ENCODE data around the gene SVIL.
"Not testable (repeated sequence)": the region's sequence is repeated elsewhere in the genome, so short reads cannot be mapped to it uniquely, and the experiment has no call there.

SVIL gene

GRCh38 chr10:29510483-29511157, 124.2 kb downstream of the SVIL start:
- DNase-seq, result not testable (repeated sequence)

DNA sequence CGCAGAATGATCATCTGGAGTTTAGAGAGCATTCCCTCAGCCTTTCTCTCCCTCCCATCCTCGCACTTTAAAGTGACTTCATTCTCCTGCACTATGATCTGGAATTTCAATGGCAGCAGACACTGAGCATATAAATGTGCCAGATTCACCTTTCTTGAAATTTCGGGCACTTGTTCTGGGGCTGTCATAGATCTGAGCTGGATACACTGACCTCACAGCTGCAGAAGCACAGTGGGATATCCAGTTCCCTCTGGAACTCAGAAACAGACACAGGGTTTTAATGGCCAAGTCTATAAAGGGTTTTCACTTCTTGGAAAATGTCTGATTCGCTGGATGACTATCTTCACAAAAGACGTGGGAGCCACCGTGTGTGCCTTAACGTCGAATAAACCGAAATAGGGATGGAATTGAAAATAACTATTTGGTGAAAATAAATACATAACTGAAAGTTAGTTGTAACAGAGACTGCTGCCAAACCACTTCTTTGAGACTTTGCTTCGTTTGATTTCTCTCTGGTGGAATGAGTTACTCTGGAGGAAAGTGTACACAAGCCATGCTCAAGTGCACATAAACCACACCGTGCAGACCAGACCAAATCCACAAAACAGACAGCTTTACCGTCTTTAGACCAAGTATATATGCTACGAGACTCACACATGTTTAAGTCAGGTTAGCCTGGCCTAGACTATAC, 126.1 kb downstream of the SVIL start:
- no peak for DNase-seq

- not testable (repeated sequence) for DNase-seq
These were observed 127.0 kb downstream of the SVIL start for GRCh38 chr10:29507750-29508149.

GRCh38 chr10:29506324-29506921, 128.3 kb downstream of the SVIL start:
- DNase-seq, result not testable (repeated sequence)

DNA sequence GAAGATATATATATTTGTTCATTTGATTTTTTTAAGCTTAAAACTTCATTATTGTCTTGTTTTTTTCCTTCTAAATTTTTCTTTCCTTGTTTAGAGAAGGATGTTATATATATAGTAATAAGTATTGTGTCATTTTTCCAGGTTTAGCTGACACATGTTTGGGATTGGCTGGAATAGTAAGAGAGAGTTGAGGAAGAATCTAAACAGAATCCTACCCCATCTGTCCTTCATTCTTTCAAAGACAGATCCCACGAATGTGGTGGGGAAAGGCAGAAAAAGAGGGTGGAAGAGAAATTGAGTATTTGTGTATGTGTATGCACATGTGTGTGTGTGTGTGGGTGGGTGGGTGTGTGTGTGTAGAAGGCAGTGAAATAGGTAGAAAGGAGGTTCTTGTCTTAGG, 132.4 kb downstream of the SVIL start:
- no peak for DNase-seq

- DNase-seq, result no peak
These were observed 133.1 kb downstream of the SVIL start for GRCh38 chr10:29501692-29502091.

GRCh38 chr10:29499993-29500537, 134.7 kb downstream of the SVIL start:
- DNase-seq, result no peak

DNA sequence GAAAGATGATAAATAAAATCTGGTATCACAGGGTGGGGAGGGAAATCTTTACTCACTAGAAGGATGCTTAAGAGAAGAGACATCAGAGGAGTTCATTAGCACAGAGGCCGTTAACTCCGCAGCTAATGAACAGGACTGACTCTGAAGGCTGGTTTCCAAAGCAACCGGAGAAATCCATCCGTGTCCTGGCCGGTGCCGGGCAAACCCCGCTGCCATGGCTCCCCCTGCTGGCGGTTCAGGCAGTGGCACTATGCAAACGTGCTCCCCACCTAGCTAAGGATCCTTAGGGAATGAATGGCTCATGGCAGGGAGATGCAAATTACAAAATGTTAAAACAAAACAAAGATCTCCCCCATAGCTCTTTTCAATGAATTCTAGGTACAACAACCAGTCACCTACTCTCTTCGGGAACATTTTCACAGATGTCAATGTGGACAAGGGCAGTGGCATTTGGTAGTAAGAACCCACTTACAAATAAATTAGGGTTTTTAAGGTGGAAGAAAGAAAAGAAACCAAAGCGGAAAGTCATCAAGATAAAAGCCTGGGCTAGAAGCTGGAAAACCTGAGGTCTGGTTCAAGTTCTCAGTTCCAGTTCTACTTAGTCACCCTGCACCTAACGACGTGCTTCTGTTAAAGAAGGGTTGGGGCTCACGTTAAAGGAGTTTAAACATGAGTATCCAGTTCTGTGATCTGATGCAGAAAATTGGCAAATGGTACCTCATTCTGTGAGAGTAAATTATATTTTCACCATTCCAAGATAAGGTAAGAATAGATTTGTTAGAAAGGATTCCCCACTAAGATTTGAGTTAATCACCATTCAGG, 138.2 kb downstream of the SVIL start:
- DNase-seq, result peak; percentile 19

- DNase-seq, result no peak
These were observed 139.4 kb downstream of the SVIL start for GRCh38 chr10:29495366-29495765.

DNA sequence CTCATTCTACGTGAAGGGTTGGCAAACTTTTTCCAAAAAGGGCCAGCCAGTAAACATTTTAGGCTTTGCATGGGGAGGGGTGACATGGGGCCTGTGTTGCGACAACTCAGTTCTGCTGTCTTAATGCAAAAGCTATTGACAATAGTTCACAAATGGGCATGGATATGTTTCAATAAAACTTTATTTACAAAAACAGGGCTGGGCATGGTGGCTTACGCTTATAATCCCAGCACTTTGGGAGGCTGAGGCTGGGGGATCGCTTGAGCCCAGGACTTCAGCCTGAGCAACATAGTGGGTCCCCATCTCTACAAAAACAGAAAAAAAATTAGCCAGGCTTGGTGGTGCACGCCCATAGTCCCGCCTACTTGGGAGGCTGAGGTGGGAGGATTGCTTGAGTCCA, 141.1 kb downstream of the SVIL start:
- no peak for DNase-seq

- DNase-seq, result no peak
These were observed 142.0 kb downstream of the SVIL start for GRCh38 chr10:29492774-29493173.

DNA sequence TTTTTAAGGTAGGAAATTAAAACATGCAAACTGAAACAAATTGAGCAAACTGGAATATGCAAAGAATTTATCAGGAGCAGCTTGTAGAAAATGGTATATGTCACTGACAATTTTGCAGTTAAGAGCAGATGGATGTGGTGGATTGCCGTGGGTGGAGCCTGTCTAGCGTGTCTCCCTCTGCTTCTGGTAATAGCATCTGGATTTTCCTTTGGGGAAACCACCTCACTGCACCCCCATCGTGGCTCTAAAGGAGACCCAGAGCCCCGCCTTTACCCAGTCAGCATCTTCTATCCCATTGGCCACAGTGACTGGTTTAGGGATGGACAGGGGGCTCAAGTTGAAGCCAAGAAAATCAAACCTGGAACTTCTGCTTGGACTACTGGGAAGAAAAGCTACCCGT, 142.9 kb downstream of the SVIL start:
- no peak for DNase-seq

DNA sequence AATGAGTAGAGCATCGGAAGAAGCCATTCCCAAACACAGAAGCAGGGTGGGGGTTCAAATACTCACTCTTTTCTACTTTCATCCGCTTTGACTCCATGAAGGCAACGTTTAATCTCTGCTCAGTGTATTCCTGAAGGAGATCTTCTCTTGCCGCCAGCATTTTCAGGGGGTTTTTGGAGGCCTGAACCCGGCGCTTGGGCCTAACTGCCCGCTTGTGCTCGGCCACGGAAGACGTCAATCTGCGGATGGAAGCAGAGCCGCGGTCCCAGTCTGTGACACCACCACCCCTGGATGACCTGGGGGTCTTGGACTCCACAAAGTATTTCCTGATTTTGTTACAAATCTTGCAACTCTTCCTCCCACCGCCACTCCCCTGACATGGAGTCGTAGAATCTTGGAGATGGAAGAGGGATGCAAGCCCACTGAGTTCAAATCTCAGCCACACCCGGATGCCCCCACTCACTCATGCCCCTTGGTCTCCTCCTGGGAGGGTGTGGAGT, 143.9 kb downstream of the SVIL start:
- DNase-seq, result not testable (repeated sequence)

GRCh38 chr10:29488471-29488870, 146.3 kb downstream of the SVIL start:
- not testable (repeated sequence) for DNase-seq

GRCh38 chr10:29487884-29488266, 146.9 kb downstream of the SVIL start:
- not testable (repeated sequence) for DNase-seq

DNA sequence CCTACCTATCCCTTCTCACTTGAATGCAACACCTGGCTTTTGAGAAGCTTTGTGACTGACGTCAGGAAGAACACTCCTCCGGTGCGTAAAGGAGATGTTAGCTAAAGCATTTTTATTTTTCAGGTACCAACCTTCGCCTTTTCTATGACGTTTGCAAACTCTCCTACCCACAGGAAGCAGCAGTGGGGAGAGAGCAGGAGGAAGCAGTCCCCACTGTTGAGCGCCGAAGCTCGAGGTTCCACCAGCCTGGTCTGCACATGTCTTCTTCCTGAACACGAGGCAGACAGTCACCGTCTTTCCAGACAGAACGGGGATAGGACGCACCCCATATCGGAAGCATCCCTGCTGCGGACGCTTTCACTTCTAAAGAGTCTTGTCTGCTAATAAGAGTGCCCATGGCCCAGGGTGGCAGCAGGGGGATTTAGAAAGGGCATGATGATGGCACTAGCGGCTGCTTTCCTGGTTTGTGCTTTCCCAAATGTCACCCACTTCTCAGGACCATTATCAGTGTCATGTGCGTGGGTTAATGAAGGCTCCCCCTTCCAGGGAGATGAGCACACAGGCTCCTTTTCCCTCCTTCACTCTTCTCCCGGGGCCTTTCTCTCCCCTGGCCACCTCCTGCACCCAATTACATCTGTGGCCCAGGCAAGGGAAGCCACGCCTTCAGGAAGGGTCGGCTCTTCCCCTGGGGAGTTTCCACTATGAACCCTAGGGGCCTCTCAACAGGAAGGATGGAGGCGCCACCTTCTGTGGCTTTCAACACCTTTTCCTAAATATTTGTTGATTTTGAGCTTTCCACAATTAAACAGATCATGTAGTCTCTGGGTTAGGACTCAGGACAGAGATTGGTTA, 147.5 kb downstream of the SVIL start:
- DNase-seq, result not testable (repeated sequence)

DNA sequence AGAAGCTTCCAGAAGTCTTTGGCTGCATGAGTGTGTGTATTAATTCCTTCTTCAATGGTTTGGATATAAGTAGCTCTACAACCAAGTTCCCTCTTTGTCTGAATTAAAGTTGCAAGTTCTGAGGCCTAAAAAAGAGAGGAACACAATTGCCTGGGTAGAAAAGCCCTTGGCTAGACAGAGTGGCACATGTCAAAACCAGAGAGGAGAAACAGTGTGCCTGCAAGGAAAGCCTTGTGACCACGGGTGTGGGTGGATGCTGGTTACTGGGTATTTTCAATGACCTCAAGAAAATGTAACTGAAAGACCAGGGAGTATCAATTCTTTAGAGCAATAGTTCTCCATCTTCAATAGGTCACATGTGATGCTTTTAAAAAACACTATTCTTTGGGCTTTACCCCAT, 148.3 kb downstream of the SVIL start:
- peak; percentile 9 for DNase-seq

- DNase-seq, result not testable (repeated sequence)
These were observed 150.1 kb downstream of the SVIL start for GRCh38 chr10:29484677-29485076.

GRCh38 chr10:29482591-29483431, 152.0 kb downstream of the SVIL start:
- DNase-seq, result peak; percentile 31

DNA sequence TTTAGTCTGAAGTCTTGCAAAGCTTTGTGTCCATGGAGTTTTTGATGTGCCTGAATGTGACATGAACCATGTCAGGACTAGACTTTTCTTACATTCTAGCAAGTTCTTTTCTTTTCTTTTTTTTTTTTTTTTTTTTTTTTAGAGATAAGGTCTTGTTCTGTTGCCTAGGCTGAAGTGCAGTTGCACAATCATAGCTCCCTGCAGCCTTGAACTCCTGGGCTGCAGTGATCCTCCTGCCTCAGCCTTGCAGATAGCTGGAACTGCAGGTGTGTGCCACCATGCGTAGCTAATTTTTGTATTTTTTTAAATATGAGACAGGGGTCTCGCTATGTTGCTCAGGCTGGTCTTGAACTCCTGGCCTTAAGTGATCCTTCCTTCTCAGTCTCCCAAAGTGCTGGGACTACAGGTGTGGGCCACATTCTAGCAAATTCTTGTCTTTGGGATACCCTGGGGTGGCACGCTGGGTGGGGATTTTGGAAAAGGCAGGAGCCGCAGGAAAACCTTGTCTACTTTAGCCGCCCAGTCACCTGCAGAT, 152.8 kb downstream of the SVIL start:
- no peak for DNase-seq

All from GDM1 (cell line).